ENCODE data around the gene RCBTB1.

DNA sequence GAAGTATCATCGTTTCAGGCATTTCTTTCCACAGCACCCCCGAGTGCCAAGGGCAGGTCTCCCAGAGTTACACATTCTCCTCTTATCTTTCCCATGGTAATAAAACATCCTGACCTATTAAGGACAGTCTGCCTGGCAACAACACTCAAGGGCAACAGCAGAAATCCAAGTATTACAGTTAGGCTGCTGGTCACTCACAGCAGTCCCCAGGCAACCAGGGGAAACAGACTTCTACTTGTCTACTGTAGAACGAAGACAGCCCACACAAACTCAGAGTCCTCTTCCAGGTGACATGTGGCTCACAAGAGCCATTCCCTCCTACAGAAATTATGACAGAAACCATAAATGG lies 24.3 kb downstream of the RCBTB1 start:
- TF ChIP-seq, protein P1, sequence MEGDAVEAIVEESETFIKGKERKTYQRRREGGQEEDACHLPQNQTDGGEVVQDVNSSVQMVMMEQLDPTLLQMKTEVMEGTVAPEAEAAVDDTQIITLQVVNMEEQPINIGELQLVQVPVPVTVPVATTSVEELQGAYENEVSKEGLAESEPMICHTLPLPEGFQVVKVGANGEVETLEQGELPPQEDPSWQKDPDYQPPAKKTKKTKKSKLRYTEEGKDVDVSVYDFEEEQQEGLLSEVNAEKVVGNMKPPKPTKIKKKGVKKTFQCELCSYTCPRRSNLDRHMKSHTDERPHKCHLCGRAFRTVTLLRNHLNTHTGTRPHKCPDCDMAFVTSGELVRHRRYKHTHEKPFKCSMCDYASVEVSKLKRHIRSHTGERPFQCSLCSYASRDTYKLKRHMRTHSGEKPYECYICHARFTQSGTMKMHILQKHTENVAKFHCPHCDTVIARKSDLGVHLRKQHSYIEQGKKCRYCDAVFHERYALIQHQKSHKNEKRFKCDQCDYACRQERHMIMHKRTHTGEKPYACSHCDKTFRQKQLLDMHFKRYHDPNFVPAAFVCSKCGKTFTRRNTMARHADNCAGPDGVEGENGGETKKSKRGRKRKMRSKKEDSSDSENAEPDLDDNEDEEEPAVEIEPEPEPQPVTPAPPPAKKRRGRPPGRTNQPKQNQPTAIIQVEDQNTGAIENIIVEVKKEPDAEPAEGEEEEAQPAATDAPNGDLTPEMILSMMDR (IDR thresholded peaks at IDR 0.05), result no peak
- TF ChIP-seq POLR2A (IDR thresholded peaks at IDR 0.05), result no peak
